ENCODE results near the gene KRTAP10-4. TPM values are rescaled to one million over a fixed set of nuclear protein-coding genes. Genes with fewer than 3 reads are reported as not detected.

Gene KRTAP10-4
- total and polyA plus RNA-seq, 4 donors: not detected

- Histone ChIP-seq H3K27ac (ENCODE audit: low read depth in 1 of 2, low read length in 2 of 2) (no peak overlapping the region), H3K4me3 (ENCODE audit: low read depth in 1 of 3, low read length in 3 of 3) (no peak overlapping the region), H3K9me3 (ENCODE audit: control insufficient read depth in 4 of 4, low read length in 3 of 4) (peaks cover 0 to 8% (median 2%) of the 10 kb centered on the region in 4 donors), H3K4me1 (ENCODE audit: control insufficient read depth in 4 of 4, insufficient read depth in 4 of 4, low read length in 3 of 4) (no peaks in the 10 kb centered on the region), H3K27me3 (ENCODE audit: control insufficient read depth in 4 of 4, insufficient read depth in 4 of 4, low read length in 3 of 4) (no peaks in the 10 kb centered on the region), H3K9ac (ENCODE audit: low read depth in 1 of 2, low read length in 2 of 2) (no peak overlapping the region), H3K36me3 (ENCODE audit: control insufficient read depth in 4 of 4, insufficient read depth in 3 of 4, low read depth in 1 of 4, low read length in 3 of 4) (no peaks in the 10 kb centered on the region)
- DNase-seq (ENCODE audit: low spot score): no peak
- TF ChIP-seq YY1 (IDR thresholded peaks at IDR 0.05) (no peak), REST (IDR thresholded peaks at IDR 0.05) (no peak), RAD21 (IDR thresholded peaks at IDR 0.05) (no peak), FOXA2 (IDR thresholded peaks at IDR 0.05) (no peak), ZBTB33 (IDR thresholded peaks at IDR 0.05) (no peak), EGR1 (IDR thresholded peaks at IDR 0.05; ENCODE audit: low read depth in 2 of 2) (no peak), GABPA (IDR thresholded peaks at IDR 0.05 in 1 of 2, conservative IDR thresholded peaks at IDR 0.05 in 1 of 2) (no peak), HNF4G (IDR thresholded peaks at IDR 0.05) (no peak), HNF4A (conservative IDR thresholded peaks at IDR 0.05) (no peak)
Observed at GRCh38 chr21:44623575-44623974, 50.0 kb downstream of the KRTAP10-4 start.

Other genes with a start within 250 kb of the KRTAP10-4 start
- 10 to 100 TPM; 11.7 to 12.9 TPM for gene CFAP410, start 234.3 kb upstream of the KRTAP10-4 start, total RNA-seq
- gene CFAP410, start 234.3 kb upstream of the KRTAP10-4 start, polyA plus RNA-seq: 10 to 100 TPM in 1 of 2 donors, 1 to 10 TPM in 1; 7.9 to 16.3 TPM
- gene TRPM2, start 220.1 kb upstream of the KRTAP10-4 start, total RNA-seq: 1 to 10 TPM in 1 of 2 donors, under 1 TPM in 1; 0.65 to 1.3 TPM
- under 1 TPM; 0.43 to 0.61 TPM for gene TRPM2, start 220.1 kb upstream of the KRTAP10-4 start, polyA plus RNA-seq
- 10 to 100 TPM in 1 of 2 donors, 1 to 10 TPM in 1; 3.0 to 14.2 TPM for gene LRRC3, start 118.2 kb upstream of the KRTAP10-4 start, total RNA-seq
- 10 to 100 TPM in 1 of 2 donors, 1 to 10 TPM in 1; 3.9 to 11.1 TPM for gene LRRC3, start 118.2 kb upstream of the KRTAP10-4 start, polyA plus RNA-seq
- not detected for gene KRTAP10-1, start 33.5 kb upstream of the KRTAP10-4 start, total RNA-seq
- gene KRTAP10-1, start 33.5 kb upstream of the KRTAP10-4 start, polyA plus RNA-seq: not detected
- gene KRTAP10-2, start 22.2 kb upstream of the KRTAP10-4 start, total RNA-seq: not detected
- not detected for gene KRTAP10-2, start 22.2 kb upstream of the KRTAP10-4 start, polyA plus RNA-seq
- gene KRTAP10-3, start 14.9 kb upstream of the KRTAP10-4 start, total RNA-seq: not detected
- not detected for gene KRTAP10-3, start 14.9 kb upstream of the KRTAP10-4 start, polyA plus RNA-seq
- gene KRTAP10-5, start 6.9 kb downstream of the KRTAP10-4 start, total RNA-seq: not detected
- gene KRTAP10-5, start 6.9 kb downstream of the KRTAP10-4 start, polyA plus RNA-seq: not detected
- not detected for gene KRTAP10-6, start 18.8 kb downstream of the KRTAP10-4 start, total RNA-seq
- gene KRTAP10-6, start 18.8 kb downstream of the KRTAP10-4 start, polyA plus RNA-seq: not detected
- not detected for gene KRTAP10-7, start 26.9 kb downstream of the KRTAP10-4 start, total RNA-seq
- not detected for gene KRTAP10-7, start 26.9 kb downstream of the KRTAP10-4 start, polyA plus RNA-seq
- gene KRTAP10-8, start 38.4 kb downstream of the KRTAP10-4 start, total RNA-seq: not detected
- not detected for gene KRTAP10-8, start 38.4 kb downstream of the KRTAP10-4 start, polyA plus RNA-seq
- not detected for gene KRTAP10-9, start 53.4 kb downstream of the KRTAP10-4 start, total RNA-seq
- not detected for gene KRTAP10-9, start 53.4 kb downstream of the KRTAP10-4 start, polyA plus RNA-seq
- gene KRTAP10-10, start 63.6 kb downstream of the KRTAP10-4 start, total RNA-seq: not detected
- not detected for gene KRTAP10-10, start 63.6 kb downstream of the KRTAP10-4 start, polyA plus RNA-seq
- not detected for gene KRTAP10-11, start 72.7 kb downstream of the KRTAP10-4 start, total RNA-seq
- gene KRTAP10-11, start 72.7 kb downstream of the KRTAP10-4 start, polyA plus RNA-seq: not detected
- gene KRTAP12-4, start 80.9 kb downstream of the KRTAP10-4 start, total RNA-seq: not detected
- not detected for gene KRTAP12-4, start 80.9 kb downstream of the KRTAP10-4 start, polyA plus RNA-seq
- not detected for gene KRTAP12-3, start 84.2 kb downstream of the KRTAP10-4 start, total RNA-seq
- not detected for gene KRTAP12-3, start 84.2 kb downstream of the KRTAP10-4 start, polyA plus RNA-seq
- gene KRTAP12-2, start 93.2 kb downstream of the KRTAP10-4 start, total RNA-seq: not detected
- not detected for gene KRTAP12-2, start 93.2 kb downstream of the KRTAP10-4 start, polyA plus RNA-seq
- gene KRTAP12-1, start 108.4 kb downstream of the KRTAP10-4 start, total RNA-seq: not detected
- gene KRTAP12-1, start 108.4 kb downstream of the KRTAP10-4 start, polyA plus RNA-seq: not detected
- gene KRTAP10-12, start 123.4 kb downstream of the KRTAP10-4 start, total RNA-seq: not detected
- not detected for gene KRTAP10-12, start 123.4 kb downstream of the KRTAP10-4 start, polyA plus RNA-seq
- gene TSPEAR, start 137.8 kb downstream of the KRTAP10-4 start, total RNA-seq: under 1 TPM in 1 of 2 donors, not detected in 1; under 0.01 TPM
- gene TSPEAR, start 137.8 kb downstream of the KRTAP10-4 start, polyA plus RNA-seq: under 1 TPM; 0.01 to 0.14 TPM
- 10 to 100 TPM; 35.1 to 83.5 TPM for gene UBE2G2, start 228.1 kb downstream of the KRTAP10-4 start, total RNA-seq
- 10 to 100 TPM; 27.4 to 46.6 TPM for gene UBE2G2, start 228.1 kb downstream of the KRTAP10-4 start, polyA plus RNA-seq
- 10 to 100 TPM; 35.1 to 39.9 TPM for gene SUMO3, start 244.3 kb downstream of the KRTAP10-4 start, total RNA-seq
- gene SUMO3, start 244.3 kb downstream of the KRTAP10-4 start, polyA plus RNA-seq: 10 to 100 TPM; 41.4 to 51.0 TPM